ENCODE measurements around the gene LGR4. TPM values are rescaled to one million over a fixed set of nuclear protein-coding genes. Genes with fewer than 3 reads are reported as not detected.

LGR4 gene
- total RNA-seq, 4 donors from 2014 or later = 28.7 to 165 (median 120) TPM

DNA sequence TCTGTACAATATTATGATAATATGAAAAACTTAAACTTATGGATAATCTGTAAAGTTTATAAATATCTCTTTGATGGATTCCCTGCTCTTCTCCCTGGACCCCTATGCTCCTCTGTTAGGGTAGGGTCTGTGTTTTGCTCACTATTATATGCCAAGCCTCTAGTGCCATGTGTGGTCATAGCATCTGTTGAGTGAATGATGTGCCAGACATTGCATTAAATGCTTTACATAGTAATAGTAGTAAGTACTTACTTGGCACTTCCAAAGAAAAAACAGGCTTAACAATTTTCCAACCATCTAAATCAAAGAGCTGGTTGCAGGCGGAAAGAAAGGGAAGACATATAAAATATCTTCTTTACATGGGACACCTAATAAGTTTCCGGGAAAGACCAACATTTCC is 46.8 kb downstream of the LGR4 start:
- TF ChIP-seq POLR2AphosphoS5 (IDR thresholded peaks at IDR 0.05) = no peak
- TF ChIP-seq EP300 (IDR thresholded peaks at IDR 0.05; ENCODE audit: low read depth) = no peak
- no peak for TF ChIP-seq POLR2A (IDR thresholded peaks at IDR 0.05)
- TF ChIP-seq, protein P1, sequence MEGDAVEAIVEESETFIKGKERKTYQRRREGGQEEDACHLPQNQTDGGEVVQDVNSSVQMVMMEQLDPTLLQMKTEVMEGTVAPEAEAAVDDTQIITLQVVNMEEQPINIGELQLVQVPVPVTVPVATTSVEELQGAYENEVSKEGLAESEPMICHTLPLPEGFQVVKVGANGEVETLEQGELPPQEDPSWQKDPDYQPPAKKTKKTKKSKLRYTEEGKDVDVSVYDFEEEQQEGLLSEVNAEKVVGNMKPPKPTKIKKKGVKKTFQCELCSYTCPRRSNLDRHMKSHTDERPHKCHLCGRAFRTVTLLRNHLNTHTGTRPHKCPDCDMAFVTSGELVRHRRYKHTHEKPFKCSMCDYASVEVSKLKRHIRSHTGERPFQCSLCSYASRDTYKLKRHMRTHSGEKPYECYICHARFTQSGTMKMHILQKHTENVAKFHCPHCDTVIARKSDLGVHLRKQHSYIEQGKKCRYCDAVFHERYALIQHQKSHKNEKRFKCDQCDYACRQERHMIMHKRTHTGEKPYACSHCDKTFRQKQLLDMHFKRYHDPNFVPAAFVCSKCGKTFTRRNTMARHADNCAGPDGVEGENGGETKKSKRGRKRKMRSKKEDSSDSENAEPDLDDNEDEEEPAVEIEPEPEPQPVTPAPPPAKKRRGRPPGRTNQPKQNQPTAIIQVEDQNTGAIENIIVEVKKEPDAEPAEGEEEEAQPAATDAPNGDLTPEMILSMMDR (IDR thresholded peaks at IDR 0.05) = no peak
- no peak for DNase-seq
- Histone ChIP-seq H3K4me3 (no peak overlapping the region), H3K27ac (no peak overlapping the region), H3K36me3 (no peaks in the 10 kb centered on the region), H3K4me1 (peaks cover 0 to 28% (median 6%) of the 10 kb centered on the region in 4 donors), H3K9me3 (no peaks in the 10 kb centered on the region), H3K27me3 (no peaks in the 10 kb centered on the region)
- intact Hi-C loops (cut with DNase I; ENCODE audit: low total_unique reads) = no loop called here
- 88 to 95% methylated on average over 2 of the region's 2 CpGs for WGBS, 2 donors (ENCODE audit: low coverage in 1 of 2)
- in situ Hi-C loops (cut with MboI; ENCODE audit: low pct_ligation_motif_present in 1 of 4, low pct_unique_long_range_greater_than_20kb in 1 of 4, low sequenced_read_pairs in 3 of 4) = no loop called here

DNA sequence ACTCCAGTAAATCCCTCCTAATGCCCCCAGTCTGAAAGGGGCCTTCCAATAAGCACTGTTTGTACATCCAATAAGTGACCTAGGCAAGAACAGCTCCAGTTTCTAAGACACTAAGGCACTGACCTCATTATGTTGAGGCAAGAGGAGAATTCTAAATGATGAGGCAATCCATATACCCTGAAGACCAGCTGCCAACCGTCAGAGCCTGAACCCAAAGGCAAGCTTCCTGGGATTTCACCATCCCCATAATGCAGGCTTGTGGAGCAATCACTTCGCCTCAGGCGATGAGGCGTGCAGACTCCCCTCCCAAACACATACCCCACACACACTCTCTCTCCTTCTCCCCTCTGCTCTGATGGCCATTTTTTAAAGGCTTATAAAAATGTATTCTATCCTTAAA is 49.5 kb downstream of the LGR4 start:
- 76 to 94% methylated on average over 3 to 4 of the region's 4 CpGs for WGBS, 2 donors (ENCODE audit: low coverage in 1 of 2)
- Histone ChIP-seq H3K36me3 (no peaks in the 10 kb centered on the region), H3K4me1 (peaks cover 4 to 30% (median 7%) of the 10 kb centered on the region in 4 donors), H3K27ac (no peak overlapping the region), H3K9me3 (no peaks in the 10 kb centered on the region), H3K4me3 (no peak overlapping the region), H3K27me3 (no peaks in the 10 kb centered on the region)
- intact Hi-C loops (cut with DNase I; ENCODE audit: low total_unique reads) (loop anchor here (2.0 kb wide), 1 partner anchor 26 kb away; no protein-coding TSS in a partner anchor), in situ Hi-C loops (cut with MboI; ENCODE audit: low pct_ligation_motif_present in 1 of 4, low pct_unique_long_range_greater_than_20kb in 1 of 4, low sequenced_read_pairs in 3 of 4) (no loop called here)
- TF ChIP-seq, protein P1 (IDR thresholded peaks at IDR 0.05) = no peak
- peak in 2 of 3 donors; percentile 51 to 64 for TF ChIP-seq POLR2AphosphoS5 (IDR thresholded peaks at IDR 0.05)
- DNase-seq = peak; percentile 26

DNA sequence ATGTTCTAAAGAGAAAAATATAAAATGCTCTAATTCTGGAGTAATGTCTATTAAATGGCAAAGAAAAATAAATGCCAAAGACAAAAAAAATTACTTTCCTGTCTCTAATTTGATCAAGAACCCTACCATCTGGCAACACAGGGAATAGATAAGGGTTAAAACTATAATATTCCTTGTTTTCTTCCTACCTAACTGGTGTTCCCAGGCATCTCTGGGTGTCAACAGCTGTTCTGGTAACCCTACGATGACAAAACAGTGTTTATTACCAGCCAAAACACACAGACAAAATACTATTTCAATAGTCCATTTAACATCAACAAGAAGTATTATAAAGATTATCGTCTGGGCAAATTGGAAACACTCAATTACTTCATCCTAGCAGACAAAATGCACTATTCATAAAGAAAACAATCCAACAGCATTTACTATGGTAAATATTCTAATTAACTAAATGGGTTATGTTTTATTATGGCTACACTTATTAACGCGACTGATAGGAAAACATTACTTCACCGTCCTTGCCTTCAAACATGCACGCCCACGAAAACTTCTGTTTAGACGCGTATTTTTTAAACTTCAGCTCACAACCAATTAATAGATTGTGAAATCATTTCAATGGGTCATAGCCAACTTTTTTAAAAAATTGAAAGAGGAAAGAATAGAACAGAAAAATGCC is 50.6 kb downstream of the LGR4 start:
- Histone ChIP-seq H3K36me3 (no peaks in the 10 kb centered on the region), H3K4me3 (no peak overlapping the region), H3K27me3 (no peaks in the 10 kb centered on the region), H3K4me1 (peaks cover 4 to 28% (median 7%) of the 10 kb centered on the region in 4 donors), H3K27ac (peak overlapping the region in 3 of 4 donors; percentile 11 to 18 (median 18)), H3K9me3 (no peaks in the 10 kb centered on the region)
- TF ChIP-seq EP300 (IDR thresholded peaks at IDR 0.05; ENCODE audit: low read depth) (no peak), POLR2A (IDR thresholded peaks at IDR 0.05) (no peak), POLR2AphosphoS5 (IDR thresholded peaks at IDR 0.05) (no peak)
- TF ChIP-seq, protein P1 (IDR thresholded peaks at IDR 0.05) = no peak
- intact Hi-C loops (cut with DNase I; ENCODE audit: low total_unique reads) (loop anchor here (2.0 kb wide), 1 partner anchor 25 kb away; no protein-coding TSS in a partner anchor), in situ Hi-C loops (cut with MboI; ENCODE audit: low pct_ligation_motif_present in 1 of 4, low pct_unique_long_range_greater_than_20kb in 1 of 4, low sequenced_read_pairs in 3 of 4) (no loop called here)
- no peak for DNase-seq
- 77 to 81% methylated on average over 9 of the region's 9 CpGs for WGBS, 2 donors (ENCODE audit: low coverage in 1 of 2)

DNA sequence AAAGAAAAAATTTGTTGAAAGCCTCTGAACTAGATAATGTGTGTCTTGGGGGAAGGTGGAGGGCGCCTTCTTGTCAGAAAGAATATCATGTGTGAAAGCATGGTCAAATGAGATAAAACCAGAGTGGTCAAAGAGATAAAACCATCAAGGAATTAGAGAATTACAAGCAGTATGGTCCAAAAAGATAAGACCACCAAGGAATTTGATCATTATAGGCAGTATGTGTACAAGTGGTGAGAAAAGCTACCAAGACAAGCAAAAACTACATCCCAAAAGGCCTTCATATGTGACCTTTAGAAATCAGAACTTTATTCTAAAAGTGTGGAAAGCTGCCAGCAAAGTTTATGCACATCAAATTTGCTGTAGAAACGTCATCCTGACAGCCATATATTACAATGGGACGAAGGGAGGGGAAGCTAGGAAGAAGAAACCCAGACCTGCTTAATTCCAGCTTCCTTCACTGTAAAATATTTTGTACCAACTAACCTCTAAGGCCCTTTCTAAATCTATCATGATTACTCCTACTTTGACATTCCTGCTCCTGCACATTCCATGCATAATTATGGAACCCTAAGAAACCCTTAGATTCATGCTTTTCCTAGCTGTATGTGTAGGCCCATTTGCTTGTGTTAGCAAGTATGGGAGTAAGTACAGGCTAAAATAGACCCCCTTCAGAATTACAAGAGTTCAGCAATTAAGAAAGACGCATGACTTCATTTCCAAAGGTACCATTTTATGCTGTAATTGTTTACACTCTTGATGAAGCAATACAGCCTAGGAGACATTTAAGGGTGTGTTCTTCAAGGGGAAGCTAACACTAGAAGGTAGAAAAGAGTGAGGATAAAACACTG is 51.6 kb downstream of the LGR4 start:
- no peaks in the 10 kb centered on the region for H3K9me3 ChIP-seq
- peaks cover 4 to 28% (median 7%) of the 10 kb centered on the region in 4 donors for H3K4me1 ChIP-seq
- no peak overlapping the region for H3K4me3 ChIP-seq
- no peaks in the 10 kb centered on the region for H3K27me3 ChIP-seq
- in situ Hi-C loops (cut with MboI; ENCODE audit: low pct_ligation_motif_present in 1 of 4, low pct_unique_long_range_greater_than_20kb in 1 of 4, low sequenced_read_pairs in 3 of 4) = no loop called here
- 62 to 67% methylated on average over 4 of the region's 4 CpGs for WGBS, 2 donors (ENCODE audit: low coverage in 1 of 2)
- intact Hi-C loops (cut with DNase I; ENCODE audit: low total_unique reads) = no loop called here
- H3K36me3 ChIP-seq = no peaks in the 10 kb centered on the region
- no peak overlapping the region for H3K27ac ChIP-seq
- no peak for DNase-seq
- TF ChIP-seq POLR2AphosphoS5 (IDR thresholded peaks at IDR 0.05) (no peak), EP300 (IDR thresholded peaks at IDR 0.05; ENCODE audit: low read depth) (no peak)
